ENCODE measurements around the gene NTRK2. TPM values are rescaled to one million over a fixed set of nuclear protein-coding genes. Genes with fewer than 3 reads are reported as not detected.

Gene NTRK2
- total RNA-seq, 6 experiments from 2014 or later = 0.11 to 0.83 (median 0.25) TPM

DNA sequence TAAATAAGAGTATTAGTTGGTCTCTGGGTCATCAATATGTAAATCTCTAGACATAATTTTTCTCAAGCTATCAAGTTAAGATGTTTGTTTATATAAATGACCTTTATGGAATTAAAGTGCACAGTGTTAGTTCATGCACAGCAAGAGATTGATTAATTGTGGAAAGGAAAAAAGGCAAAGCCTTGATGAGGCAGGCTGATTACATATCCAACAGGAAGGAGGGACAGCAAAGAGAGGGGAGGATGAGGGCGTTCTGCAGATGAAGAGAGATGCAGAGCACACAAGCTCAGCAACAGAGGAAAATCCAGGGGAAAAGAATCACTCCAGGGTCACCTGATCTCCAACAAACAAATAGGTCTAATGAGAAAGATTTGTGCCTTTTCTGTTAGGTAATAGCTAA is 16.5 kb downstream of the NTRK2 start:
- no peak overlapping the region for H3K27ac Mint-ChIP-seq
- no peaks in the 10 kb centered on the region for H3K4me1 Mint-ChIP-seq (ENCODE audit: low read depth)
- peaks cover 2% of the 10 kb centered on the region; the same call in 1 of the 2 replicates for H3K27me3 Mint-ChIP-seq (ENCODE audit: insufficient read depth)
- H3K4me3 Mint-ChIP-seq = no peak overlapping the region
- DNase-seq = no peak
- H3K36me3 Mint-ChIP-seq (ENCODE audit: low read depth) = no peaks in the 10 kb centered on the region
- TF ChIP-seq, protein P1, sequence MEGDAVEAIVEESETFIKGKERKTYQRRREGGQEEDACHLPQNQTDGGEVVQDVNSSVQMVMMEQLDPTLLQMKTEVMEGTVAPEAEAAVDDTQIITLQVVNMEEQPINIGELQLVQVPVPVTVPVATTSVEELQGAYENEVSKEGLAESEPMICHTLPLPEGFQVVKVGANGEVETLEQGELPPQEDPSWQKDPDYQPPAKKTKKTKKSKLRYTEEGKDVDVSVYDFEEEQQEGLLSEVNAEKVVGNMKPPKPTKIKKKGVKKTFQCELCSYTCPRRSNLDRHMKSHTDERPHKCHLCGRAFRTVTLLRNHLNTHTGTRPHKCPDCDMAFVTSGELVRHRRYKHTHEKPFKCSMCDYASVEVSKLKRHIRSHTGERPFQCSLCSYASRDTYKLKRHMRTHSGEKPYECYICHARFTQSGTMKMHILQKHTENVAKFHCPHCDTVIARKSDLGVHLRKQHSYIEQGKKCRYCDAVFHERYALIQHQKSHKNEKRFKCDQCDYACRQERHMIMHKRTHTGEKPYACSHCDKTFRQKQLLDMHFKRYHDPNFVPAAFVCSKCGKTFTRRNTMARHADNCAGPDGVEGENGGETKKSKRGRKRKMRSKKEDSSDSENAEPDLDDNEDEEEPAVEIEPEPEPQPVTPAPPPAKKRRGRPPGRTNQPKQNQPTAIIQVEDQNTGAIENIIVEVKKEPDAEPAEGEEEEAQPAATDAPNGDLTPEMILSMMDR (IDR thresholded peaks at IDR 0.05) = no peak
- no peaks in the 10 kb centered on the region; the same call in 1 of the 2 replicates for H3K9me3 Mint-ChIP-seq

DNA sequence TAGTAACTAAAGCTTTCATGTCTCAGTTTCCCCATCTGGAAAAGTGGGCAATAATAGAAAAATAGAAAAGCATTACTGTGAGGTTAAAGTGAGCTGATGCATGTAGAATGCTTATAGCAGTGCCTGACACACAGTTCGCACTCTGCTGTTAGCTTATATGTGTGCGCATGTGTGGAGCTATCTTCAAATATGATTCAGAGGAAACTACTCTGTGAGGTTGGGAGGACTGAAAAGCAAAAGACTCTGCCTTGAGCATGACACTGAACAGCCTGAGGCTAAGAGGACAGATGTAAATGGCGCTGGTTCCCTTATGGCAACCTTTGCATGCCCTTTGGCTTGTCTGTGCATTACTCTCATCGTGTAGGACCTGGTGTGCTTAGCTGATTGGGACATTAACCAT is 19.4 kb downstream of the NTRK2 start:
- Mint-ChIP-seq H3K36me3 (ENCODE audit: low read depth) (no peaks in the 10 kb centered on the region), H3K27ac (no peak overlapping the region), H3K27me3 (ENCODE audit: insufficient read depth) (peaks cover 2% of the 10 kb centered on the region; the same call in 1 of the 2 replicates)

DNA sequence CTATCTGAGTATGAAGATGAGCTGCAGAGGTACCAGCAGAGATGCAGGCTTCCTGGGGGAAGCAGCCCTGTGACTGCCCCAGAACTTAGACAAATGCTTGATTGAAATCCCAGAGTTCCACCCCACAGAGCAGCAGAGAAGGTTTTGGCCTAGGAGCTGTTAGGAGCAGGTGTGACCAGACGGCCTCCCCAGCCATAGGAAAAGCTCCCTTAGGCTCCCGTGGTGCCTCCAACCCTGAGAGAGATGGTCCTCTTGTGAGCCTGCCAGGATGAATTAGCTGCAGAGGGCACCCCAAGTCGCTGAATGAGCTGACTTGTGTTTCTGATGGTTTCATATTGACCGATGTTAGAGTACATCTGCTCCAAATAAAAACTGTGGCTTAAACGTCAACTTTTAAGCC is 22.1 kb downstream of the NTRK2 start:
- Mint-ChIP-seq H3K4me3 (no peak overlapping the region), H3K27ac (no peak overlapping the region), H3K27me3 (ENCODE audit: insufficient read depth) (peaks cover 2% of the 10 kb centered on the region; the same call in 1 of the 2 replicates), H3K4me1 (ENCODE audit: low read depth) (no peaks in the 10 kb centered on the region), H3K36me3 (ENCODE audit: low read depth) (no peaks in the 10 kb centered on the region), H3K9me3 (no peaks in the 10 kb centered on the region; the same call in 1 of the 2 replicates)
- no peak for DNase-seq
- TF ChIP-seq, protein P1 (IDR thresholded peaks at IDR 0.05) = no peak

More for the DNA sequence above, 19.4 kb downstream of the NTRK2 start:
- Mint-ChIP-seq H3K4me3 (no peak overlapping the region), H3K4me1 (ENCODE audit: low read depth) (no peaks in the 10 kb centered on the region), H3K9me3 (no peaks in the 10 kb centered on the region; the same call in 1 of the 2 replicates)
- TF ChIP-seq, protein P1 (IDR thresholded peaks at IDR 0.05) = no peak
- DNase-seq = no peak

DNA sequence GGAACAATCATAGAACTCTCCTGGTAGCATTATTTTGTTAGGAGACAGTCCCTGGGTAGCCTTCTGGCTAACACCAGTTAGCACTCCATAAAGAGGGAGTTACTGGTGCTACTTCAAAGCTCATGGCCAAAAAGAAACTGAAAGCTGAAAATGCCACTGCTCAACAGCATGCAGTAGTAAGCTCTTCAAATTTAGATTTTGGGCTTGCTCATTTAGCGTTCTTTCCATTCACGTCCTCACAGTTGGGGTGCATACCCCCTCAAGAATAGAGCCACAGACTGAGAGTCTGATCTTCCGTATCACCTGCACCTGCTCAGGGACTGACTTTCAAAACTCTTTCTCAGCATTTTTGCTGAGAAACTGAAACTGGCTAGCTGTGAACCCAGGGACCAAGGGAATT is 24.7 kb downstream of the NTRK2 start:
- no peaks in the 10 kb centered on the region for H3K4me1 Mint-ChIP-seq (ENCODE audit: low read depth)
- DNase-seq = no peak
- H3K27ac Mint-ChIP-seq = no peak overlapping the region
- no peaks in the 10 kb centered on the region for H3K9me3 Mint-ChIP-seq
- TF ChIP-seq, protein P1 (IDR thresholded peaks at IDR 0.05) = no peak
- peaks cover 2% of the 10 kb centered on the region; the same call in 1 of the 2 replicates for H3K27me3 Mint-ChIP-seq (ENCODE audit: insufficient read depth)
- H3K4me3 Mint-ChIP-seq = 0 out of 2 replicates have a peak overlapping the region, but pooled peaks have one; percentile 28
- no peaks in the 10 kb centered on the region for H3K36me3 Mint-ChIP-seq (ENCODE audit: low read depth)

DNA sequence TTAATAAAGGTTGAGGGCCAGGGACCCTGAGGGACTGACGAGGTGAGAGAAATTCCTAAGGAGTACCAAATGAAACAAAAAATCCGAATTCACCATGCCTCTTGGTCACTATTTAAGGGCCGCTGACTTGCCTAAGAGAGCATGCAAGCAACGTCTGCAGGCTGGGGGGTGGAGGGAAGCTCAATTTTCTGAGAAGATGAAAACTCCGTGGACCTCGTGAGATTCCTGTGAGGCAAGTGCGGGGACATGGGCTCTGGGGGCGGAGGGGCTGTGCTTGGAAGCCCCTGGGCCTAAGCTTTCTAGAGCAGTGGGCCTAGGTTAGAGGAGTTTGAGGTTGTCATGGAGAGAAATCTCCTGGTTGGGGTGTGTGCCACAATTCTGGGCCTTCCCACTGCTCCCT is 27.5 kb downstream of the NTRK2 start:
- DNase-seq = no peak
- no peaks in the 10 kb centered on the region; the same call in 1 of the 2 replicates for H3K27me3 Mint-ChIP-seq (ENCODE audit: insufficient read depth)
- TF ChIP-seq, protein P1 (IDR thresholded peaks at IDR 0.05) = no peak
- peaks cover 6% of the 10 kb centered on the region; the same call in 1 of the 2 replicates for H3K4me1 Mint-ChIP-seq (ENCODE audit: low read depth)
- H3K27ac Mint-ChIP-seq = no peak overlapping the region
- no peaks in the 10 kb centered on the region for H3K36me3 Mint-ChIP-seq (ENCODE audit: low read depth)
- no peaks in the 10 kb centered on the region; the same call in 1 of the 2 replicates for H3K9me3 Mint-ChIP-seq
- H3K4me3 Mint-ChIP-seq = no peak overlapping the region

Measured in HFFc6 (cell line).